Liver (tissue), 9 donors: ENCODE measurements around the gene UGCG. TPM values are rescaled to one million over a fixed set of nuclear protein-coding genes. Genes with fewer than 3 reads are reported as not detected.

Experiments used
- DNase-seq: peaks from one replicate; pipeline ENCODE4 v3.0.0-alpha.2; 2017; ENCODE audit warnings: low spot score
- H3K27ac ChIP-seq, 2 donors: one replicate each; pipeline ENCODE4 v1.7.0; 2013; ENCODE audit warnings: inconsistent platforms in 2 of 2, low read length in 2 of 2, control low read depth in 1 of 2, low read depth in 1 of 2, mild to moderate bottlenecking in 1 of 2
- H3K27me3 ChIP-seq, 4 donors: one replicate each; pipeline versions ENCODE4 v1.6.1 to v1.7.0; 2013; ENCODE audit warnings: low read length in 3 of 4, inconsistent platforms in 1 of 4, mild to moderate bottlenecking in 1 of 4, moderate library complexity in 1 of 4; ENCODE audit not compliant: control insufficient read depth in 4 of 4, insufficient read depth in 4 of 4
- H3K36me3 ChIP-seq, 4 donors: one replicate each; pipeline versions ENCODE4 v1.6.1 to v1.7.0; 2013; ENCODE audit warnings: low read length in 3 of 4, mild to moderate bottlenecking in 3 of 4, low read depth in 1 of 4, moderate library complexity in 1 of 4; ENCODE audit not compliant: control insufficient read depth in 4 of 4, insufficient read depth in 3 of 4
- H3K4me1 ChIP-seq, 4 donors: one replicate each; pipeline versions ENCODE4 v1.6.1 to v1.7.0; 2013; ENCODE audit warnings: low read length in 3 of 4, mild to moderate bottlenecking in 3 of 4, moderate library complexity in 1 of 4; ENCODE audit not compliant: control insufficient read depth in 4 of 4, insufficient read depth in 4 of 4
- H3K4me3 ChIP-seq, 3 donors: one replicate each; pipeline versions ENCODE4 v1.6.1 to v1.7.0; 2013; ENCODE audit warnings: low read length in 3 of 3, control low read depth in 1 of 3, low read depth in 1 of 3, mild to moderate bottlenecking in 1 of 3
- H3K9ac ChIP-seq, 2 donors: one replicate each; pipeline ENCODE4 v1.7.0; 2013; ENCODE audit warnings: low read length in 2 of 2, mild to moderate bottlenecking in 2 of 2, moderate library complexity in 2 of 2, control low read depth in 1 of 2, low read depth in 1 of 2
- H3K9me3 ChIP-seq, 4 donors: one replicate each; pipeline versions ENCODE4 v1.6.1 to v1.7.0; 2013; ENCODE audit warnings: low read length in 3 of 4; ENCODE audit not compliant: control insufficient read depth in 4 of 4
- ATF3 ChIP-seq: IDR thresholded peaks from 2 replicates; pipeline ENCODE4 v1.6.1; 2016; ENCODE audit warnings: antibody characterized with exemption
- CTCF ChIP-seq: fragments of 150-350 bp; IDR thresholded peaks from 2 replicates; pipeline ENCODE4 v1.5.1; 2017; ENCODE audit warnings: improper control_type of control experiment, low read depth, low read length; ENCODE audit not compliant: missing input control
- EGR1 ChIP-seq, 2 donors: IDR thresholded peaks; 2 replicates each; pipeline ENCODE4 v1.6.1; 2016 to 2018; ENCODE audit warnings: antibody characterized with exemption in 2 of 2, low read depth in 2 of 2
- FOXA1 ChIP-seq: IDR thresholded peaks from 2 replicates; pipeline ENCODE4 v1.6.1; 2016; ENCODE audit warnings: antibody characterized with exemption
- FOXA2 ChIP-seq: IDR thresholded peaks from 2 replicates; pipeline ENCODE4 v1.6.1; 2016; ENCODE audit warnings: antibody characterized with exemption
- GABPA ChIP-seq, 2 donors: IDR thresholded peaks in 1 of 2; conservative IDR thresholded peaks in 1 of 2; 2 replicates each; pipeline ENCODE4 v1.6.1; 2016; ENCODE audit warnings: antibody characterized with exemption in 2 of 2, mild to moderate bottlenecking in 1 of 2, moderate library complexity in 1 of 2
- HNF4A ChIP-seq, 2 donors: conservative IDR thresholded peaks; 2 replicates each; pipeline ENCODE4 v1.6.1; 2016; ENCODE audit warnings: antibody characterized with exemption in 2 of 2, mild to moderate bottlenecking in 2 of 2
- HNF4G ChIP-seq: IDR thresholded peaks from 2 replicates; pipeline ENCODE4 v1.6.1; 2016; ENCODE audit warnings: antibody characterized with exemption
- JUND ChIP-seq, 2 donors: IDR thresholded peaks; 2 replicates each; pipeline ENCODE4 v1.6.1; 2016; ENCODE audit warnings: antibody characterized with exemption in 2 of 2
- MAX ChIP-seq: IDR thresholded peaks from 2 replicates; pipeline ENCODE4 v1.6.1; 2016; ENCODE audit warnings: antibody characterized with exemption
- NR2F2 ChIP-seq: IDR thresholded peaks from 2 replicates; pipeline ENCODE4 v1.6.1; 2016; ENCODE audit warnings: antibody characterized with exemption
- RAD21 ChIP-seq, 2 donors: IDR thresholded peaks; 2 replicates each; pipeline ENCODE4 v1.6.1; 2016; ENCODE audit warnings: antibody characterized with exemption in 2 of 2, mild to moderate bottlenecking in 2 of 2
- RXRA ChIP-seq, 2 donors: IDR thresholded peaks; 2 replicates each; pipeline ENCODE4 v1.6.1; 2017 to 2018; ENCODE audit warnings: antibody characterized with exemption in 2 of 2, mild to moderate bottlenecking in 1 of 2
- SP1 ChIP-seq: IDR thresholded peaks from 2 replicates; pipeline ENCODE4 v1.6.1; 2018; ENCODE audit warnings: antibody characterized with exemption, mild to moderate bottlenecking
- TAF1 ChIP-seq: conservative IDR thresholded peaks from 2 replicates; pipeline ENCODE4 v1.6.1; 2016; ENCODE audit warnings: antibody characterized with exemption, mild to moderate bottlenecking
- YY1 ChIP-seq: IDR thresholded peaks from 2 replicates; pipeline ENCODE4 v1.6.1; 2016; ENCODE audit warnings: antibody characterized with exemption, mild to moderate bottlenecking
- ZBTB33 ChIP-seq: IDR thresholded peaks from 2 replicates; pipeline ENCODE4 v1.6.1; 2016; ENCODE audit warnings: antibody characterized with exemption
- WGBS: extraction: QIAGEN DNeasy Blood & Tissue Kit; methylation state at CpG from one replicate; pipeline ENCODE4 v1.1.7; 2013; 5-methylcytosine and 5-hydroxymethylcytosine counted together
- polyA plus RNA-seq, 2 donors: library from polyadenylated mRNA; stranded (reverse) in 1 of 2; unstranded in 1 of 2; fragments of 200-250 nt in 1 of 2; fragments of >200 nt in 1 of 2; fragmentation: Nextera tagmentation in 1 of 2; extraction: Ambion mirVana in 1 of 2; gene quantifications; one replicate each; pipeline versions ENCODE4 v1.2.1 to v1.2.3, GENCODE V29; 2013 to 2015
- total RNA-seq, 2 donors: library from RNA; depleted of rRNA; stranded (reverse); fragments of >200 nt; gene quantifications; one replicate each; pipeline ENCODE4 v1.2.3, GENCODE V29; 2014
- TF ChIP-seq, protein P1 (sequence below): IDR thresholded peaks from 2 replicates; pipeline ENCODE4 v1.6.1; 2016; ENCODE audit warnings: antibody characterized with exemption, mild to moderate bottlenecking
- donor health status: healthy.
- donor health status: healthy.
- donor health status: healthy.
- donor health status: healthy.
- donor health status: healthy.

UGCG gene
- total and polyA plus RNA-seq, 4 donors: 5.2 to 44.2 (median 12.0) TPM

- TF ChIP-seq MAX (no peak), CTCF (no peak), RXRA (IDR thresholded peaks at IDR 0.05) (peak; percentile 60 to 70), RAD21 (IDR thresholded peaks at IDR 0.05) (peak in 1 of 2 donors; percentile 25), EGR1 (IDR thresholded peaks at IDR 0.05; ENCODE audit: low read depth in 2 of 2) (no peak), FOXA1 (no peak)
These were observed 38.1 kb downstream of the UGCG start (continued) for GRCh38 chr9:111934747-111935146.

DNA sequence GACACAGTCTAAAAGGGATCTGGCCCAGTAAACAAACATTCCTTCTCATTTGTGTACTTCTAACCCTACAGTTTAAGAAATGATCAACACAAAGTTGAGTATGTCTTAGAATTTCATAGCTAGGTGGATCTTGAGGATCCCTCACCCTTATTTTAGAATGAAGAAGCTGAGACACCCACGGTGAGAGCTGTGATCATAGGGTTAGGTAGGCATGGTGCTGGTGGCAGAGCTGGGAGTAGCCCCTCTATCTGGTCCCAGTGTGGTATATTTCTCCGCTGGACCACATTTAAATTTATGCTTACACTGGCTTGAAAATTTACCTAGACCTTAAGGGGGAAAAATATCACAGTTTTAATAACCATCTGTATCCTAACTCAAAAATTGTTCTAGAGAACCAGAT, 39.8 kb downstream of the UGCG start:
- no peak overlapping the region for H3K4me3 ChIP-seq
- H3K9ac ChIP-seq: no peak overlapping the region
- 96% methylated on average over 2 of the region's 2 CpGs for WGBS
- H3K36me3 ChIP-seq: peaks cover 1 to 11% (median 3%) of the 10 kb centered on the region in 4 donors
- no peak for DNase-seq
- TF ChIP-seq ZBTB33: no peak
- TF ChIP-seq FOXA2: no peak
- TF ChIP-seq HNF4G: no peak
- no peak for TF ChIP-seq TAF1
- no peak for TF ChIP-seq YY1
- TF ChIP-seq SP1: no peak
- no peak for TF ChIP-seq JUND (IDR thresholded peaks at IDR 0.05)
- no peak for TF ChIP-seq RAD21 (IDR thresholded peaks at IDR 0.05)
- TF ChIP-seq RXRA (IDR thresholded peaks at IDR 0.05): no peak
- no peak for TF ChIP-seq GABPA (IDR thresholded peaks at IDR 0.05 in 1 of 2, conservative IDR thresholded peaks at IDR 0.05 in 1 of 2)
- TF ChIP-seq HNF4A (conservative IDR thresholded peaks at IDR 0.05): no peak
- no peak for TF ChIP-seq NR2F2
- TF ChIP-seq MAX: no peak
- TF ChIP-seq FOXA1: no peak
- TF ChIP-seq ATF3: no peak
- no peak for TF ChIP-seq EGR1 (IDR thresholded peaks at IDR 0.05; ENCODE audit: low read depth in 2 of 2)
- TF ChIP-seq, protein P1, sequence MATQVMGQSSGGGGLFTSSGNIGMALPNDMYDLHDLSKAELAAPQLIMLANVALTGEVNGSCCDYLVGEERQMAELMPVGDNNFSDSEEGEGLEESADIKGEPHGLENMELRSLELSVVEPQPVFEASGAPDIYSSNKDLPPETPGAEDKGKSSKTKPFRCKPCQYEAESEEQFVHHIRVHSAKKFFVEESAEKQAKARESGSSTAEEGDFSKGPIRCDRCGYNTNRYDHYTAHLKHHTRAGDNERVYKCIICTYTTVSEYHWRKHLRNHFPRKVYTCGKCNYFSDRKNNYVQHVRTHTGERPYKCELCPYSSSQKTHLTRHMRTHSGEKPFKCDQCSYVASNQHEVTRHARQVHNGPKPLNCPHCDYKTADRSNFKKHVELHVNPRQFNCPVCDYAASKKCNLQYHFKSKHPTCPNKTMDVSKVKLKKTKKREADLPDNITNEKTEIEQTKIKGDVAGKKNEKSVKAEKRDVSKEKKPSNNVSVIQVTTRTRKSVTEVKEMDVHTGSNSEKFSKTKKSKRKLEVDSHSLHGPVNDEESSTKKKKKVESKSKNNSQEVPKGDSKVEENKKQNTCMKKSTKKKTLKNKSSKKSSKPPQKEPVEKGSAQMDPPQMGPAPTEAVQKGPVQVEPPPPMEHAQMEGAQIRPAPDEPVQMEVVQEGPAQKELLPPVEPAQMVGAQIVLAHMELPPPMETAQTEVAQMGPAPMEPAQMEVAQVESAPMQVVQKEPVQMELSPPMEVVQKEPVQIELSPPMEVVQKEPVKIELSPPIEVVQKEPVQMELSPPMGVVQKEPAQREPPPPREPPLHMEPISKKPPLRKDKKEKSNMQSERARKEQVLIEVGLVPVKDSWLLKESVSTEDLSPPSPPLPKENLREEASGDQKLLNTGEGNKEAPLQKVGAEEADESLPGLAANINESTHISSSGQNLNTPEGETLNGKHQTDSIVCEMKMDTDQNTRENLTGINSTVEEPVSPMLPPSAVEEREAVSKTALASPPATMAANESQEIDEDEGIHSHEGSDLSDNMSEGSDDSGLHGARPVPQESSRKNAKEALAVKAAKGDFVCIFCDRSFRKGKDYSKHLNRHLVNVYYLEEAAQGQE: no peak
- TF ChIP-seq CTCF: no peak
- no peaks in the 10 kb centered on the region for H3K9me3 ChIP-seq
- H3K4me1 ChIP-seq: peaks cover 0 to 7% (median 5%) of the 10 kb centered on the region in 4 donors
- H3K27me3 ChIP-seq: no peaks in the 10 kb centered on the region
- peak overlapping the region; percentile 9 to 39 for H3K27ac ChIP-seq
